Measurements from ENCODE around the gene EIF2D.

DNA sequence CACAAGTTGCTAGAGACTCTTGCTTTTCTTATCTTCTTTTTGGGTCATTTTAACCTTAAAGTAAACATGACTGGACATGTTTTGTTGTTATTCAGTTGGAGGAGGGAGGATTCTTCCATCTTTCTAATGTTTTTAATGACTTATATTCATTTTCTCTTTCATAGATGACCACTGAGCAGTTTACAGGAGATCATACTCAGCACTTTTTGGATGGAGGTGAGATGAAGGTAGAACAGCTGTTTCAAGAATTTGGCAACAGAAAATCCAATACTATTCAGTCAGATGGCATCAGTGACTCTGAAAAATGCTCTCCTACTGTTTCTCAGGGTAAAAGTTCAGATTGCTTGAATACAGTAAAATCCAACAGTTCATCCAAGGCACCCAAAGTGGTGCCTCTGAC is 35.0 kb upstream of the EIF2D start:
- TF ChIP-seq, protein P1, sequence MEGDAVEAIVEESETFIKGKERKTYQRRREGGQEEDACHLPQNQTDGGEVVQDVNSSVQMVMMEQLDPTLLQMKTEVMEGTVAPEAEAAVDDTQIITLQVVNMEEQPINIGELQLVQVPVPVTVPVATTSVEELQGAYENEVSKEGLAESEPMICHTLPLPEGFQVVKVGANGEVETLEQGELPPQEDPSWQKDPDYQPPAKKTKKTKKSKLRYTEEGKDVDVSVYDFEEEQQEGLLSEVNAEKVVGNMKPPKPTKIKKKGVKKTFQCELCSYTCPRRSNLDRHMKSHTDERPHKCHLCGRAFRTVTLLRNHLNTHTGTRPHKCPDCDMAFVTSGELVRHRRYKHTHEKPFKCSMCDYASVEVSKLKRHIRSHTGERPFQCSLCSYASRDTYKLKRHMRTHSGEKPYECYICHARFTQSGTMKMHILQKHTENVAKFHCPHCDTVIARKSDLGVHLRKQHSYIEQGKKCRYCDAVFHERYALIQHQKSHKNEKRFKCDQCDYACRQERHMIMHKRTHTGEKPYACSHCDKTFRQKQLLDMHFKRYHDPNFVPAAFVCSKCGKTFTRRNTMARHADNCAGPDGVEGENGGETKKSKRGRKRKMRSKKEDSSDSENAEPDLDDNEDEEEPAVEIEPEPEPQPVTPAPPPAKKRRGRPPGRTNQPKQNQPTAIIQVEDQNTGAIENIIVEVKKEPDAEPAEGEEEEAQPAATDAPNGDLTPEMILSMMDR (IDR thresholded peaks at IDR 0.05) = no peak
- TF ChIP-seq POLR2A (IDR thresholded peaks at IDR 0.05) = no peak
